GM18861 (cell line): Measurements from ENCODE around the gene VWC2.
A peak's percentile ranks its signal among the peaks of the same experiment; 100 is the strongest.

Experiments
- ATAC-seq: cut with Tn5 transposase; IDR thresholded peaks from one replicate; pipeline ENCODE4 v1.9.1; 2021; ENCODE audit not compliant: unreplicated experiment

The VWC2 gene

DNA sequence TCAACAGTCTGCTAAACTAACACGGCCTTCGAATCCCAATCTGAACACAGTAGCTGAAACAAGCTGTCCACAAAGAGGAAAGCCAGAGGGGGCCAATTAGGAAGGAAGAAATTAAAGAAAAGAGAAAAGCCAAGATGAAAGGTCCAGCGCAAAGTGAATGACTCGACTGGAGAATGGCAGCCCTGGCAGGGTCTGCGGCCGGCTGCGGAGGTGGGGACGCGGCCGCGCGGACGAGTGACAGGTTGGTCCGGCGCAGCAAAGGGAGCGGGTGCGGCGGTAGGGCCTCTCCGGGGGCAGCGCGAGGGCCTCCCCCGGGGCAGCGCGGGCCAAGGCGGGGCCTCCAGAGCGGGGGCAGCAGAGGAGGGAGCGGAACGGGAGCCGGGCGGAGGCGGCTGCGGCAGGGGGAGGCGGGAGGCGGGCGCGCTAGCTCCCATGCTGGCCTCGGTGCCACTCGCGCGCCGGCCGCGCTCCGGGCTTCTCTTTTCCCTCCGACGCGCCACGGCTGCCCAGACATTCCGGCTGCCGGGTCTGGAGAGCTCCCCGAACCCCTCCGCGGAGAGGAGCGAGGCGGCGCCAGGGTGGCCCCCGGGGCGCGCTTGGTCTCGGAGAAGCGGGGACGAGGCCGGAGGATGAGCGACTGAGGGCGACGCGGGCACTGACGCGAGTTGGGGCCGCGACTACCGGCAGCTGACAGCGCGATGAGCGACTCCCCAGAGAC, at the start of gene VWC2:
Gene VWC2 (plus strand): TSS at position 421 of the 718 bp plus-strand sequence. CDS start 1,798 bp downstream, outside the sequence.
- no peak for ATAC-seq

DNA sequence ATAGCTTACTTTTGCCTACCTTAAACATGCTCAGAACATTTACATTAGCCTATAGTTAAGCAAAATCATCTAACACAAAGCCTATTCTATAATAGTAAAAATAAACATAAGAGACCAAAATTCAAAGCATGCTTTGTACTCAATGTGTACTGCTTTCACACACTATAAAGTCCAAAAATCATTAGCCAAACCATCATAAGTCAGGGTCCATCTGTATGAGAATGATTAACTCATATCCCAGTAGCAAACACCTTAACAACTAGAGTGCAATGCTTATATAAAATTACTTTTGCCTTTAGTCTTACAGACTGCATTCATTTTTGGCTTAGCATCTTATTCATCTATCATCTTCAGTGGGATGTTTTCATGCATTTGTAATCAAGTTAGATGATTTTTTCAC, 49.4 kb upstream of the VWC2 start:
- no peak for ATAC-seq

DNA sequence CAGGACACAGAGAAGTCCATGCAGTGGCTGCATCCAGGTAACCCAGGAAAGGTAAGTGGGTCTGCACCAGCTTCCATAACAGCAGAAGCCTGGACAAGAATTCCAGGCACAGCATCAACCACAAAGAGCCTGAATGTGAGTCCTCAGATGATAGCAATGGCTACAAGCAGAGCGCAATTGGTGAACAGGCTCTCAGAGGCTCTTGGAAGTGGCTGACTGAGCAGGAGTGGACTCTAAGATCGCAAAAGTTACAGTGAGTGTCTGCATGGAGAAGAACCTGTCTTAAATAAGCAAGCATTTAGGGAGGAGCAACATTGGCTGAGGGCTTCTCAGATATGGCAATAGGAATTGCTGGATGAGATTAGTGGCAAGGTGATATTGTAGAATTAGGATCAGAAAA, 41.6 kb upstream of the VWC2 start:
- ATAC-seq, result no peak

DNA sequence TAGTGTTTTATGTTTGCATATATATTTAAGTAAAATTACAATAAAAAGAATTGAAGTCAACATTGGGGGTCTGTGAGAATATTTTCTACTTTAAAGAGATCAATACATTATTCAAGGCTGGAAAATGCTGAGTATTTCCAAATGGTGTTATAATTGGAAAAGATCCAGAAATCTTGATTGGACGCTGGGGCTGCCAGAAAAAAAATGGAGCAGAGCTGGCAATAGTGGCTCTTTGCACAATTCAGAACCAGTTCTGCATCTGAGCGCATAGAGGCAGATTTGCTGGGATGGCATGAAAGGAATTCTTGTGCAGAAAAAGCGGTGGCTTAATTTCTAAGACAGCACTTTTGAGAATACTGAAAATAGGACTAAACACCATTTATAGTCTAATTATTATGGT, 10.8 kb upstream of the VWC2 start:
- ATAC-seq, result no peak

DNA sequence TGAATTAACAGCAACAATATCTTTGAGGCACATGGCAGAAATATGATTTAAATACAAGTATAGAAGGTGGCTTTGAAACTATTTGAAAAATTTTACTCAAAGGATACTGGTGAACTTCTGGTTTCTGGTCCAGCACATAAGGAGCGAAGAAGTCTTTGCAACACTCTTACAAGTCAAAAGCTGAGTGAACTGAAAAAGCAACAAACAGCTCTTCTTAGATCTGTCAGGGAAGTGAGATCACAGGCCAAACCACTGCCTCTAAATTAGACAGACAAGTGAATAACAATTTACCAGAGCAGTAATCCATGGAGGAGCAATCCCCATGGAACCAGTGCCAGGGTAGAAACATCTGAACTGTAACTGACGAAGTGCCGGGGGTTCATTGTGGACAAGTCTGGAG, 9.6 kb upstream of the VWC2 start:
- no peak for ATAC-seq

DNA sequence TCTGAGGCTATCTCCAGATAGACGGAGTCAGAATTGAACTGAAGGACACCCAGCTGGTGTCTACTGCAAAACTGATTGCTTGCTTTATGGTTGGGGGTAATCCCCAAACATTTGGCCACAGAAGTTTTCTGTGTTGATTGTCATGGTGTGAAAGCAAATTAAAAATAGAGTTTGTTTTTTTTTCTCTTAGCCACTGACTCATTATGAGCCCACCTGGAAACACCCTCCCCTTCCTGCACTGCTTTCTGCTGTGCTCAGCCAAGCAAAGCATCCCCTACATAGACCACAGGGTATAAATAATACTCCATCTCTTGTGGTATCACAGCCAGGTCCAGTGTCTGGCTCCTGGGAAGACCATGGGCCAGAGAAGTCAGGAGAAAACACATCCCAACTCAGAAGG, 6.5 kb upstream of the VWC2 start:
- peak; percentile 92 for ATAC-seq

DNA sequence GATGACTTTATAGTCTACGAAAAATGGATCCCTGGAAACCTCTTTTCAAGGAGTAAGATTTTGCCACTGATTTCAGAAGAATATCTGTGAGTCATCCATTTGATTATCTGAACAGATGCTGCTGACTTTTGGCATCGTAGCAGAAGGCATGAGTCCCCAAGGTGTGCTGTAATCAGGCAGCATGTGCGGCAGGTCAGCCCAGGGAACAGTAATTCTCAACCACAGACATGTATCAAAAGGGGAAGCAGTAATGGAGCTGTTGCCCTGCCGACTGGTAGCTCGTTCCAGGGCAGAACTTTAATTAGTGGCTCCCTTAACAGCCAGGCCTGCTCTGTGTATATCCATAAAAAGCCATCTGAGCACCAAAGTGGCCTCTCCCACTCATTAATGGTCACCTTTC, 5.7 kb upstream of the VWC2 start:
- ATAC-seq, result no peak

DNA sequence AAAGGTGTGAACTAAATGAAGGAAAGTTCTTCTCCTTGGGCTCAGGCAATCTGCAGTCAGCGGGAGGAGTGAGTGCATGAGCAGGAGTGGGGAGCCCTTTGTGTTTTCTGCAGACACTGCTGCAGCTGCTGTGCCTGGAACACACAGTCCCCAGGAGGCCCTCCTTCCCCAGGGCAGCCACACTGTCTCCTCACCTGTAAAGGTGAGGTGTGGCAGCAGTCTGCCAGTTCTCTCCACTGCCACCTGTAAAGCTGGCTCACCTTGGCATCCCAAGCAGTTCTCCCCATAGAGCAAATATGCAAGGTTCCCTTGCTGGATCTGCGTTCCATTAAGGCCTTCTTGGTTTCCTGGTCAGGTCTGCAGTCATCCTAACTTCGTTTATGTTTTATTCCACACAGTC, 5.2 kb upstream of the VWC2 start:
- no peak for ATAC-seq

DNA sequence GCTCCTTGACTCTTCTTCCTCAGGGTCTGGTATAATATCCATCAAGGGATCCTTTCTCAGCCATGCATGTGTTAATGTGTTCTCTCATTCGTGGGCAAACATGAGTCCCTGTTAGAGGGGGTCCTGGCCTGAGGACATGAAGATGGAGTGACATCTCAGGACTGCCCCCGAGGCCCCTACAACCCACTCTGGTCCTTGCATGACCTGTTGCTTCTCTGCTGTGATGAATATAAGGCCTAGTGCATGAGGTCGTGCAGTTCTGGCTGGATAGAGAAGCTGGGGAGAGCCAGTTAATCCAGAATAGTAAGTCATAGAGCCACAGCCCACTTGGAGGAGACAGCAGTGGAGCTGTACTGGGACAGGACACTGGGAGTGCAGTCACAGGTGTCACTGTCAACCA, 4.6 kb upstream of the VWC2 start:
- ATAC-seq, result no peak

DNA sequence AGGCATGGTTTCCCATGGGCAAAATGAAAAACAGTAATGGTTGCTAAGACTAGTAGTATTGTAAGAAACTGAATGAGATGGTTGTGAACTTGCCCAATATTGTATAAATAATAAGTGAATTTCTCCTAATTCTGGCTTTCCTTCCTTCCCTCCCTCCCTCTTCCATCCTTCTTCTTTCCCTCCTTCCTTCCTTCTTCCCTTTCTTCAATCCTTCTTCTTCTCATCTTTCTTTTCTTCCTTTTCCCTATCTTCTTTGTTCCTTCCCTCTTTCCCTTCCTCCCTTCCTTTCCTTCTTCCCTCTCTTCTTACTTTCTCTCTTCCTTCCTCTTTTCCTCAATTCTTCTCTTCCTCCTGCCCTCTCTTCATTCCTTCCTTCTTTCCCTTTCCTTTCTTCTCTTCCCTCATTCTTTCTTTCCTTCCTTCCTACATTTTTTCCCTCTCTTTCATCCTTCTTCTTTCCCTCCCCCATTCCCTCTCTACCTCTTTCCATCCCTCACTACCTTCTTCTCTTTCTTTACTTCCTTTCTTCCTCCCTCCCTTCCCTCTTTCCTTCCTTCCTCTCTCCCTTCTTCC, 4.1 kb upstream of the VWC2 start:
- no peak for ATAC-seq

DNA sequence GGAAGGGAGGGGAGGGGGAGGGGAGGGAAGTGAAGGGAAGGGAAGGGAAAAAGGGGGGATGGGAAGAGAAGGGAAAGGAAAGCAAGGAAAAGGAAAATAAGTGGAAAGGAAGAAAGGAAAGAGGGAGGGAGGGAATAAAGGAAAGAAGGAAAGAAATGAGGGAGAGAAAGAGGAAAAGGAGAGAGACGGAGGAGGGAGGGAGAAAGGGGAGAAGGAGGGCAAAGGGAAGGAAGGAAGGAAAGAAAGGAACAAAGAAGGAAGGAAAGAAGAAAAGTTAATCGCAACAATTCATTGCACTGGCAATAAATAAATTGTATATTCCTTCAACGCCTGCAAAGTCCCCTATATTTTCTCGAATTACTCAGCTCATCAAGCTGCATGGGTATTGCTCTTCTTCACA, 2.6 kb upstream of the VWC2 start:
- ATAC-seq, result no peak

DNA sequence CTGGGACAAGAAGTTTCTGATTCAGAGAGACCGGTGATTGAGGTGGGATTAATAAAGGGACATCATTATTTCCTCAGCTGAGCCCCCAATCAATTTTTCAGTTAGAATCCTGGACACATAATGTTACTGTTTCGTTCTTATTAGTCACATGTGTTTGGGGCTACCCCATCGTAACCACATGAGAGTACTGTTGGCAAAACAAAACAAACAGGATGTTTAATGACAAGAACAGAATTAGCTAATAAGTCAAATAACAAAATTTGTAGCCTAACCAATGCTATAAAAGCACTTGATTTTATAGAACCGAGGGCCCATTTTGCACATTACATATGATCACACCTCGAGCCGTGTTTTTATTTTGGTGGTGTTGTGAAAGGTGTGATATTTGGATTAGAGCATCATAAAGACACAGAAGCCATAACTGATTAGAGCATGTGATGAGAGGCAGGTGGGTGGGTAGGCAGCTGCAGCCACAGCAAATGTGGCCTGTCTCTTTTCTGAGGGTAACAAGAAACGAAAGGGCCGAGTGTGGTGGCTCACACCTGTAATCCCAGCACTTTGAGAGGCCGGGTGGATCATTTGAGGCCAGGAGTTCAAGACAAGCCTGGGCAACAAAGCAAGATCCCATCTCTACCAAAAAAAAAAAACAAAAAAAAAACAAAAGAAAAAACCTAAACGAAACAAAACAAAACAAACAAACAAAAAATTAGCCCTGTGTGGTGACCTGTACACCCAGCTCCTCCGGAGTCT, 1.8 kb upstream of the VWC2 start:
- ATAC-seq, result peak; percentile 29

DNA sequence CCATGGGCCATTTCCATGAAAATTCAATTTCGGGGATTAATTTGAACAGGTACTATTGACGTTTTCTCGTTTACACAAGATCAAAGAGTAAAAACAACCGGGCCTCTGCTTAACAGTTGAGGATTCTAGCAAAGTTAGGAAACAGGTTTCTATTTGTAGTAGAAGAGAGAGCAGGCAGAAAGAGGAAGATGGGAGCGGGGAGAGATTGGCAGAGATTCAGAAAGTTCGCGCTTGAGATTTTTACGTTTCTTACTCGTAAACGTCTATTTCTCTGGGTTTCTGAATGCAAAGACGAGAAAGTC, 571 bp upstream of the VWC2 start:
- ATAC-seq, result no peak

DNA sequence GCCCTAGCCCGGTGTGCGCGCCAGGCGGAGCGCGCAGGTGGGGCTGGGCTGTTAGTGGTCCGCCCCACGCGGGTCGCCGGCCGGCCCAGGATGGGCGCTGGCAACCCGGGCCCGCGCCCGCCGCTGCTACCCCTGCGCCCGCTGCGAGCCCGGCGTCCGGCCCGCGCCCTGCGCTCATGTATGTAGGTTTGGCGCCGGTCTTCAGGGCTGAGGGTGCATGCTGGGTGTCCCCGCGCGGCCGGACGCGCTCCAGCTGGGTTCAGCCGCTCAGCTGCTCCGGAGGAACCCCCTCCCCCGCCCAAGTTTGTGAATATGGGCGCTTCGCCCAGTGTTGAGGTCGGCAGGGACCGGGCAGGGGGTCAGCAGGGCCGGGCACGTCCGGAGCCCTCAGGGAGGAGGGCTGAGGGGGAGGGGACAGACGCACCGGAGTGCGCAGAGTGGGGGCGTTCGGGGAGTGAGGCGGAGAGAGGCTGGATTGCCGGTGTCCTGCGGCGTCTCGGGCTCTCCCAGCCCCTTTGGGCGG, 559 bp downstream of the VWC2 start:
- no peak for ATAC-seq

DNA sequence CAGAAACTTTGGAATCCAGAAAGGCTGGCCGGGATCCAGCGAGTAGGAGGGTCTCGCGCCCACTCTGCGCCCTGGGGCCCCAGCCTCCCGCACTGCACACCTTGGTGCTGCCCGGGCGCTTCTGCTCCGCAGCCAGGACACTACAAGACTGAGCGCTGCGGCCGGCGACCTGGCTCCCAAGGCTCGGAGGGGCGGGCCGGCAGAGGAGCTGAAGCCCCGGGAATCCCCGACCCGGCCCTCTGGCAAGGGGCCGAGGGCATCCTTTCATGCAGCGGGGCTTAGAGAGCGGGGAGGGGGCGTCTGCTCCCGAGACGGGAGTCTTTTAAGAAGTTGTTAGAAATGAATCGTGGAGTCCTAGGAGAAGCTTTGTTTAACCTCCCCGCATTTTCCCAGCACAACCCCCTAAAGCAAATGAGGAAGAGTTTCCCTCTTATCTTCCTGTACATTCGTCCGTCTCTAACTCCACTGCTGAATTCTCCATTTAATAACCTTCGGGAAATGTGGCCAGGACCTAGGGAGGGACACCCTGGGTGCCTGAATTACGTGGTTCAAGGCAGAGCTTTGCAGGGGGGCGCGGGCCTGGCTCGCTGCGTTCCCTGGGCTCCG, 1.1 kb downstream of the VWC2 start:
- no peak for ATAC-seq

DNA sequence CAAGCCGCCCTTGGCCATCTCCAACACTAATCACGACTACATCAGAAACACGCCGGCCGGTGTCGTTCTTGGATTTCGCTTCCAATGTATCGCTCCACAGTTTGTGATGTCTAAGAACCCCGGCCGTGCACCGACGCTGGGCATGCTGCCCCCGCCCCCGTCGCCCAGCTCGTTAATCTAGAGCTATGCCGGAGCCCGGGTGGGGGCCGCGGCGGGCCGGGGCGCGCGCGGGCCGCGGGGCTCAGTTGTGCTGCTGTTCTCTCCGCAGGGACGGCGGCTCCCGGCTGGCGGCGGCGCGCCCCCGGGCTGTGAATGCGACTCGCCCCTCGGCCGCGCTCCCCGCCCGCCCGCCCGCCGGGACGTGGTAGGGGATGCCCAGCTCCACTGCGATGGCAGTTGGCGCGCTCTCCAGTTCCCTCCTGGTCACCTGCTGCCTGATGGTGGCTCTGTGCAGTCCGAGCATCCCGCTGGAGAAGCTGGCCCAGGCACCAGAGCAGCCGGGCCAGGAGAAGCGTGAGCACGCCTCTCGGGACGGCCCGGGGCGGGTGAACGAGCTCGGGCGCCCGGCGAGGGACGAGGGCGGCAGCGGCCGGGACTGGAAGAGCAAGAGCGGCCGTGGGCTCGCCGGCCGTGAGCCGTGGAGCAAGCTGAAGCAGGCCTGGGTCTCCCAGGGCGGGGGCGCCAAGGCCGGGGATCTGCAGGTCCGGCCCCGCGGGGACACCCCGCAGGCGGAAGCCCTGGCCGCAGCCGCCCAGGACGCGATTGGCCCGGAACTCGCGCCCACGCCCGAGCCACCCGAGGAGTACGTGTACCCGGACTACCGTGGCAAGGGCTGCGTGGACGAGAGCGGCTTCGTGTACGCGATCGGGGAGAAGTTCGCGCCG, 1.9 kb downstream of the VWC2 start:
- ATAC-seq, result no peak

DNA sequence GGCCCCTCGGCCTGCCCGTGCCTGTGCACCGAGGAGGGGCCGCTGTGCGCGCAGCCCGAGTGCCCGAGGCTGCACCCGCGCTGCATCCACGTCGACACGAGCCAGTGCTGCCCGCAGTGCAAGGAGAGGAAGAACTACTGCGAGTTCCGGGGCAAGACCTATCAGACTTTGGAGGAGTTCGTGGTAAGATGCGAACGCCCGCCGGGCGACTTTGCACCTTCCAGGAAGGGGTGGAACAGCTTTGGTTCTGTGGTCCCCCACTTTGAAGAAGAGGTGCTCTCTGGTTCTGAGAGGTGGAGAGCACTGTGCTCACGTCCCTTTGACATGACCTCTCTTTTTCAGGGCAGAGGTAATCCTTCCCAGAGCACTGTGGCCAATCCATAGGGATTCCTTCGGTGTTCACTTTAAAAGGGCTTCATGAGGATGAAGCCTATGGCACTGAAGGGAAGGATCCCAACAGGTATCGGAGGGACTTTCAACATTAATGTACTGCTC, 2.6 kb downstream of the VWC2 start:
- ATAC-seq, result no peak

DNA sequence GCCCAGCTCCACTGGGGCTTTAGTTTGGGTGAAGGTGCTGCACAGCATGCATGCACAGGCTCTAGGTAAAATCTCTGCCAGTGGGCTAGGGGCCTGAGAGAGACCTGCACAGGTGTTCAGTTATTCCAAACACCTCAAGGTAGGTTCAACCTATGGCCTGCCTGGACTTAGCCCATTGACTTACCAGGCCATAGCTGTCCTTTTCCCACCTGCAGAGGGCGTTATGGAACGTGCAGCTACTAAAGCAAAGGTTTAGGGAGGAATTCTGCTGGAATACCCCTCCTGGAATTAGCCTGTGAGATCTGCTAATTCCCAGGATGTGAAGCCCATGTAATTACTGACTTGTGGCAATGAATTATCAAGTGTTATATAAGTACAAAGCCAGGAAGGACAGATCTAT, 3.6 kb downstream of the VWC2 start:
- no peak for ATAC-seq

DNA sequence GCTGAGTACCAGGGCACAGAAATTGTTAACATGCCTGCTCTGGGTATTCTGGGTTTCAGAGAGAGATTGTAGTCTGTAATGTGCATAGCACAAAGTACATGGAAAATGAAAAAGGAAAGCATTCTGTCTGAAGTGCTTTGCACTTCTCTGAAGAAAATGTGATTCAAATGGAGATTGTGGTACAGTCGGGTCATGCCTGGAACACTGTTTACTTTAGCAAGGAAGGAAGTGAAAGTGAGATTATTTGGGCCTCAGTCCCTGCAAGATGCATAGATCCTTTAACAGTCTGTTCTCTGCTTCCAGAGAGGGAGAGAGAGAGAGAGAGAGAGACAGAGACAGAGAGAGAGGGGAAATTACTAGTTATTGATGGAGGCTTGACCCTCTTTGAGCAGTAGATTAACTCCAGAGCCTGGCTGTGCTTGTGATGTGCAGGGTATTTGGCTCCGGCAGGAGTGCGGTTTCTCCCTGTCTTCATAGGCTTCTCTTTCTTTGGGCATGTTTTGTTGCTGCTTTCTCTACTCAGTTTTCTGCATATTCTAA, 5.4 kb downstream of the VWC2 start:
- ATAC-seq, result no peak

DNA sequence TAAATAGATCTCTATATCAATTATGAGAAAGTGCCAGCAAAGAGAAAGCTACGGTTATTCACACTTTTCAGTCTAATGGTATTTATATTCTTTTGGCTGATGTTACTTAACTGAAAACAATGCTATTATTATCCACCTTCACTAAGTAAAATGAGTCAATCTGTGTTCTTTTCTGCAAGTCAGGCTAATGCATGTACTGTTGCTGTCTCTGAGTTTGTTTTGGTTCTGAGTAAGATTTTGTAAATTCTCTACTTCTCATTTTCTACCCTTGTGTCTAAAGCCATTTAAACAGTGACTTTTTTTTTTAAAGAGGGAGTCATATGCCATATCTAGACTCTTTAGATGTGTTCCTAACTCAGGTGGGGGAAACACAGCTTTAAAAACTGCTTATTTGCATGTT, 7.5 kb downstream of the VWC2 start:
- no peak for ATAC-seq
